Neuronal stem cell (in vitro differentiated cells): Measurements from ENCODE around the gene P2RX6.
A peak's percentile ranks its signal among the peaks of the same experiment; 100 is the strongest.

Experiments
- DNase-seq: peaks from one replicate; pipeline ENCODE4 v3.0.0-alpha.2; 2013; ENCODE audit warnings: low spot score
- H2AFZ ChIP-seq: one replicate; pipeline ENCODE4 v1.6.1; 2013; ENCODE audit warnings: mild to moderate bottlenecking, low read length, inconsistent platforms
- H2AK5ac ChIP-seq: 2 replicates; pipeline ENCODE4 v1.6.1; 2013; ENCODE audit warnings: low read depth, mild to moderate bottlenecking, inconsistent platforms, low read length, moderate library complexity, mixed read lengths
- H2BK120ac ChIP-seq: 2 replicates; pipeline ENCODE4 v1.6.1; 2013; ENCODE audit warnings: low read depth, mild to moderate bottlenecking, inconsistent platforms, low read length, moderate library complexity, mixed read lengths
- H2BK12ac ChIP-seq: one replicate; pipeline ENCODE4 v1.6.1; 2013; ENCODE audit warnings: low read length, inconsistent platforms
- H2BK15ac ChIP-seq: 2 replicates; pipeline ENCODE4 v1.6.1; 2013; ENCODE audit warnings: mild to moderate bottlenecking, low read length, inconsistent platforms, mixed read lengths
- H2BK5ac ChIP-seq: one replicate; pipeline ENCODE4 v1.6.1; 2013; ENCODE audit warnings: inconsistent platforms, mild to moderate bottlenecking, low read length, moderate library complexity
- H3K14ac ChIP-seq: one replicate; pipeline ENCODE4 v1.6.1; 2013; ENCODE audit warnings: low read length, inconsistent platforms
- H3K18ac ChIP-seq: 2 replicates; pipeline ENCODE4 v1.6.1; 2013; ENCODE audit warnings: low read length, inconsistent platforms
- H3K23ac ChIP-seq: 2 replicates; pipeline ENCODE4 v1.6.1; 2013; ENCODE audit warnings: low read depth, mild to moderate bottlenecking, mixed read lengths, low read length, inconsistent platforms; ENCODE audit not compliant: poor library complexity
- H3K27ac ChIP-seq: replicated peaks from 3 replicates; pipeline ENCODE4 v1.5.1; 2013; ENCODE audit warnings: low read length, inconsistent platforms
- H3K27me3 ChIP-seq, 3 experiments: 2 replicates each; pipeline ENCODE4 v1.6.1; 2013; ENCODE audit warnings: low read length in 3 of 3, mild to moderate bottlenecking in 2 of 3, inconsistent platforms in 1 of 3, low read depth in 1 of 3, mixed read lengths in 1 of 3, moderate library complexity in 1 of 3; ENCODE audit not compliant: control insufficient read depth in 3 of 3, insufficient read depth in 3 of 3
- H3K36me3 ChIP-seq, 2 donors: replicated peaks in 1 of 2; 2 replicates each; pipeline ENCODE4 v1.6.1; 2013; ENCODE audit warnings: low read length in 2 of 2; ENCODE audit not compliant: control insufficient read depth in 2 of 2, insufficient read depth in 2 of 2
- H3K4ac ChIP-seq: 2 replicates; pipeline ENCODE4 v1.6.1; 2013; ENCODE audit warnings: inconsistent platforms, mild to moderate bottlenecking, low read length, moderate library complexity
- H3K4me1 ChIP-seq, 2 donors: 1 replicate in 1 of 2; 2 replicates in 1 of 2; pipeline ENCODE4 v1.6.1; 2013; ENCODE audit warnings: low read length in 2 of 2, low read depth in 1 of 2; ENCODE audit not compliant: control insufficient read depth in 2 of 2, insufficient read depth in 1 of 2
- H3K4me2 ChIP-seq: one replicate; pipeline ENCODE4 v1.6.1; 2013; ENCODE audit warnings: mild to moderate bottlenecking, low read length, inconsistent platforms; ENCODE audit not compliant: insufficient read depth, poor library complexity, severe bottlenecking
- H3K4me3 ChIP-seq, 2 donors: 2 replicates each; pipeline ENCODE4 v1.5.1; 2013; ENCODE audit warnings: low read length in 2 of 2, mild to moderate bottlenecking in 2 of 2, inconsistent platforms in 1 of 2, moderate library complexity in 1 of 2
- H3K79me1 ChIP-seq: one replicate; pipeline ENCODE4 v1.6.1; 2013; ENCODE audit warnings: low read depth, mild to moderate bottlenecking, inconsistent platforms, low read length, moderate library complexity
- H3K9ac ChIP-seq: one replicate; pipeline ENCODE4 v1.6.1; 2013; ENCODE audit warnings: mild to moderate bottlenecking, low read depth, low read length, inconsistent platforms; ENCODE audit not compliant: poor library complexity
- H3K9me3 ChIP-seq, 2 donors: replicated peaks in 1 of 2; 2 replicates each; pipeline versions ENCODE3 to v1.6.1; 2013; ENCODE audit warnings: low read length in 2 of 2, mild to moderate bottlenecking in 2 of 2, inconsistent platforms in 1 of 2, low read depth in 1 of 2, mixed read lengths in 1 of 2, moderate library complexity in 1 of 2; ENCODE audit not compliant: control insufficient read depth in 2 of 2, insufficient read depth in 1 of 2
- H4K8ac ChIP-seq: one replicate; pipeline ENCODE4 v1.6.1; 2013; ENCODE audit warnings: low read depth, mild to moderate bottlenecking, inconsistent platforms, low read length, moderate library complexity
- H4K91ac ChIP-seq: one replicate; pipeline ENCODE4 v1.6.1; 2013; ENCODE audit warnings: low read length, low read depth, mild to moderate bottlenecking, inconsistent platforms; ENCODE audit not compliant: poor library complexity
- WGBS, 2 donors: extraction: QIAGEN DNeasy Blood & Tissue Kit; methylation state at CpG; one replicate each; pipeline ENCODE4 v1.1.7; 2013; ENCODE audit warnings: missing lambda C conversion rate in 2 of 2, mixed read lengths in 1 of 2; ENCODE audit not compliant: insufficient read length in 2 of 2, insufficient replicate concordance in 1 of 2; ENCODE audit errors: extremely low coverage in 2 of 2; 5-methylcytosine and 5-hydroxymethylcytosine counted together

The P2RX6 gene

GRCh38 chr22:21009638-21010425, 5.1 kb upstream of the P2RX6 start:
- WGBS, 2 donors = no CpG with 5 or more reads among the region's 10 CpGs
- Histone ChIP-seq H4K8ac (no peak overlapping the region), H3K14ac (no peak overlapping the region), H3K4ac (no peak overlapping the region), H3K79me1 (peaks cover 4% of the 10 kb centered on the region), H2BK5ac (no peak overlapping the region), H3K27me3 (no peaks in the 10 kb centered on the region), H3K4me3 (no peak overlapping the region), H2AK5ac (no peak overlapping the region), H2BK15ac (no peak overlapping the region), H3K9me3 (no peaks in the 10 kb centered on the region), H3K4me1 (peaks cover 10 to 12% of the 10 kb centered on the region in 2 donors), H4K91ac (no peak overlapping the region), H3K23ac (no peak overlapping the region), H3K9ac (no peak overlapping the region), H2AFZ (no peak overlapping the region), H2BK12ac (no peak overlapping the region), H2BK120ac (no peak overlapping the region), H3K4me2 (no peak overlapping the region), H3K18ac (no peak overlapping the region), H3K36me3 (peaks cover 4 to 19% of the 10 kb centered on the region in 2 donors), H3K27ac (no peak overlapping the region)
- peak; percentile 56 for DNase-seq

GRCh38 chr22:21010426-21011113, 4.4 kb upstream of the P2RX6 start:
- Histone ChIP-seq H3K36me3 (peaks cover 4 to 18% of the 10 kb centered on the region in 2 donors), H3K27ac (no peak overlapping the region), H3K23ac (no peak overlapping the region), H3K79me1 (peaks cover 4% of the 10 kb centered on the region), H2AK5ac (no peak overlapping the region), H3K14ac (no peak overlapping the region), H3K4ac (no peak overlapping the region), H2BK15ac (no peak overlapping the region), H2BK12ac (no peak overlapping the region), H2BK120ac (no peak overlapping the region), H2AFZ (no peak overlapping the region), H3K27me3 (no peaks in the 10 kb centered on the region), H3K9me3 (no peaks in the 10 kb centered on the region), H4K8ac (no peak overlapping the region), H3K4me1 (peaks cover 13 to 17% of the 10 kb centered on the region in 2 donors), H3K4me3 (no peak overlapping the region), H2BK5ac (no peak overlapping the region), H3K9ac (no peak overlapping the region), H4K91ac (no peak overlapping the region), H3K18ac (no peak overlapping the region), H3K4me2 (no peak overlapping the region)
- no CpG with 5 or more reads among the region's 3 CpGs for WGBS, 2 donors
- no peak for DNase-seq

DNA sequence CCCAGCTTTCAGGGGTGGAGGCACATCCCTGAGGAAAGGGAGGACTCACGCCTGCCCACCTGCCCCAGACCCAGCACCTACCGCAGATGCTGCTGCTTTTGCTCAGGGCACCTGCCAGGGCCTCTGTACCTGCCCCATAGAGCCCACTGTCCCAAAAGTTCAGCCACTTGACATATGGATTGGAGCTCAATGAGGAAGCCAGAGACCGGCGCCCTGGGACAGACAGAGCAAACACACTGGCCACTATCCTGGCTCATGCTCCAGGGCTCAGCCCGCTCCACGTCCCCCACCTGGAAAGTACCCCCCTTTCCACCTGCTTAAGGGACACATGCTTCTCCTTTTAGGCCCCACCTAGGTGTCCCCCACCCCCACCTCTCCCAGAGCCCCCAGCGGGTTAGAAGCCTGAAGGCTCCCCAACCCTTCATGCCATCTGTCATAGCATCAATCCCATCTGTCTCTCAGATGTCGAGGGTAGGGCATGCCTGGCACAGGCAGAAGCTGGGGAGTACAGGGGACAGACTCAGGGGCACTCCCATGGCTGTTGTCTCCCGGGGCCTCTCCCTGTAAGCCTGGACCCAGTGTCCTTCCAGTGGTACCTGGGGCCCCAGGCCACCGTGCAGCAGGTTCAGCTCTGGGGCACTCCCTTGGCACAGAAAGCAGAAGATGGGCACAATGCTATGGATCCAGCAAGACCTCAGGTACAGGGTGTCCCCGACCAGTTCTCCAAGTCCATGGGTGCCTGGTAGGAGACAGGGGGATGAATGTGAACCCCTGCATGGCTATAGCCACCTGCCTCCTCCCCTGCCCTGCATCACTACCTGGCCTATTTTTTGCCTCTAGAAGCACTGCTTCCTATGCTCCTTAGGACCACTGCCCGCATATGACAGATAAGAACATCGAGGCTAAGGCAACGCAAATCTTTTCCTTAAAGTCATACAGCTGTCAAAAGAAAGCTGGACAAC, 2.2 kb upstream of the P2RX6 start:
- peak overlapping the region in 1 of 2 donors; percentile 72 for H3K4me3 ChIP-seq
- H2AK5ac ChIP-seq = peak overlapping the region; percentile 27
- no CpG with 5 or more reads among the region's 14 CpGs for WGBS, 2 donors
- H3K36me3 ChIP-seq = peaks cover 2 to 9% of the 10 kb centered on the region in 2 donors
- H2BK5ac ChIP-seq = no peak overlapping the region
- peaks cover 0 to 2% (median 0%) of the 10 kb centered on the region in 3 experiments for H3K27me3 ChIP-seq
- no peak overlapping the region for H2BK12ac ChIP-seq
- no peak overlapping the region for H2BK120ac ChIP-seq
- H3K79me1 ChIP-seq = peaks cover 4% of the 10 kb centered on the region
- no peak overlapping the region for H3K27ac ChIP-seq
- no peaks in the 10 kb centered on the region for H3K9me3 ChIP-seq
- no peak overlapping the region for H3K18ac ChIP-seq
- H4K8ac ChIP-seq = no peak overlapping the region
- no peak overlapping the region for H3K23ac ChIP-seq
- no peak overlapping the region for H3K4ac ChIP-seq
- no peak overlapping the region for H3K14ac ChIP-seq
- DNase-seq = no peak
- peak overlapping the region; percentile 87 for H2BK15ac ChIP-seq
- H3K4me2 ChIP-seq = no peak overlapping the region
- peaks cover 16 to 23% of the 10 kb centered on the region in 2 donors for H3K4me1 ChIP-seq
- no peak overlapping the region for H2AFZ ChIP-seq
- no peak overlapping the region for H3K9ac ChIP-seq
- H4K91ac ChIP-seq = no peak overlapping the region
